HFFc6 (cell line): Measurements from ENCODE around the gene ARL4A. TPM values are rescaled to one million over a fixed set of nuclear protein-coding genes. Genes with fewer than 3 reads are reported as not detected.

Source experiments
- DNase-seq: peaks from one replicate; pipeline ENCODE4 v3.0.0-alpha.2; 2018
- H3K27ac Mint-ChIP-seq: 2 replicates; pipeline ENCODE4 v1.8.0; 2020; ENCODE audit warnings: mild to moderate bottlenecking, mixed read lengths
- H3K27me3 Mint-ChIP-seq: 2 replicates; pipeline ENCODE4 v1.8.0; 2021; ENCODE audit warnings: mild to moderate bottlenecking, moderate library complexity, mixed read lengths; ENCODE audit not compliant: insufficient read depth
- H3K36me3 Mint-ChIP-seq: 2 replicates; pipeline ENCODE4 v1.8.0; 2021; ENCODE audit warnings: low read depth, mixed read lengths
- H3K4me1 Mint-ChIP-seq: 2 replicates; pipeline ENCODE4 v1.8.0; 2020; ENCODE audit warnings: low read depth, mixed read lengths
- H3K4me3 Mint-ChIP-seq: 2 replicates; pipeline ENCODE4 v1.8.0; 2020; ENCODE audit warnings: mild to moderate bottlenecking, moderate library complexity, mixed read lengths
- H3K9me3 Mint-ChIP-seq: 2 replicates; pipeline ENCODE4 v1.8.0; 2020; ENCODE audit warnings: mild to moderate bottlenecking, mixed read lengths
- total RNA-seq, 6 experiments: library from RNA; stranded (reverse); fragmentation: NEBNext Ultra II Directional; extraction: Animal tissue kit (Norgen Biotek cat#: 25700); gene quantifications; 2 replicates in 1 of 6; 3 replicates in 5 of 6; pipeline ENCODE4 v1.2.3, GENCODE V29; 2021
- TF ChIP-seq, protein P1 (sequence below): fragments of 200-600 bp; sonication (generic); IDR thresholded peaks from 2 replicates; pipeline ENCODE4 v1.5.0; 2021; ENCODE audit warnings: antibody characterized with exemption, mild to moderate bottlenecking

Gene ARL4A
- total RNA-seq, 6 experiments from 2014 or later, result 12.5 to 15.5 (median 14.7) TPM

DNA sequence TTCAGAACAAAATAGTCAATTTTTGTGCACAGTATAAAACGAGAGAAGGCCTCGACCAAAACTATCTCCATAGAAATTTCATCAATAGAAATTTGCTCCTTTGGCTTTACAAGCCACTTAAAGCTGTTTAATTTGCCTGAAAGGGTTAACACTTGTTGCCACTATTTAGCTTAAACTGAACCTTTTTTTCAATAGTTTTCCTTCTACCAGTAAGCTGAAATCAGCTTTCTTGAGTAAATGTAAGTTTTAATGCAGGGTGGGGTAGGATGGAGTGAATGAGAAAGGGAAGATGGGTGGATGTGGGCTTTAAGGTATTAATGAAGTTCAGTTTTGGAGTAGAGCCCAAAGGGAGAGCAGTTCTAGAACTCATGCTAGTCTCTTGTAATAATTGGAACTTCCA, 39.5 kb downstream of the ARL4A start:
- Mint-ChIP-seq H3K4me1 (0 out of 2 replicates have a peak, but pooled peaks cover 5% of the 10 kb centered on the region), H3K27ac (no peak overlapping the region)
- TF ChIP-seq, protein P1, sequence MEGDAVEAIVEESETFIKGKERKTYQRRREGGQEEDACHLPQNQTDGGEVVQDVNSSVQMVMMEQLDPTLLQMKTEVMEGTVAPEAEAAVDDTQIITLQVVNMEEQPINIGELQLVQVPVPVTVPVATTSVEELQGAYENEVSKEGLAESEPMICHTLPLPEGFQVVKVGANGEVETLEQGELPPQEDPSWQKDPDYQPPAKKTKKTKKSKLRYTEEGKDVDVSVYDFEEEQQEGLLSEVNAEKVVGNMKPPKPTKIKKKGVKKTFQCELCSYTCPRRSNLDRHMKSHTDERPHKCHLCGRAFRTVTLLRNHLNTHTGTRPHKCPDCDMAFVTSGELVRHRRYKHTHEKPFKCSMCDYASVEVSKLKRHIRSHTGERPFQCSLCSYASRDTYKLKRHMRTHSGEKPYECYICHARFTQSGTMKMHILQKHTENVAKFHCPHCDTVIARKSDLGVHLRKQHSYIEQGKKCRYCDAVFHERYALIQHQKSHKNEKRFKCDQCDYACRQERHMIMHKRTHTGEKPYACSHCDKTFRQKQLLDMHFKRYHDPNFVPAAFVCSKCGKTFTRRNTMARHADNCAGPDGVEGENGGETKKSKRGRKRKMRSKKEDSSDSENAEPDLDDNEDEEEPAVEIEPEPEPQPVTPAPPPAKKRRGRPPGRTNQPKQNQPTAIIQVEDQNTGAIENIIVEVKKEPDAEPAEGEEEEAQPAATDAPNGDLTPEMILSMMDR, result no peak

DNA sequence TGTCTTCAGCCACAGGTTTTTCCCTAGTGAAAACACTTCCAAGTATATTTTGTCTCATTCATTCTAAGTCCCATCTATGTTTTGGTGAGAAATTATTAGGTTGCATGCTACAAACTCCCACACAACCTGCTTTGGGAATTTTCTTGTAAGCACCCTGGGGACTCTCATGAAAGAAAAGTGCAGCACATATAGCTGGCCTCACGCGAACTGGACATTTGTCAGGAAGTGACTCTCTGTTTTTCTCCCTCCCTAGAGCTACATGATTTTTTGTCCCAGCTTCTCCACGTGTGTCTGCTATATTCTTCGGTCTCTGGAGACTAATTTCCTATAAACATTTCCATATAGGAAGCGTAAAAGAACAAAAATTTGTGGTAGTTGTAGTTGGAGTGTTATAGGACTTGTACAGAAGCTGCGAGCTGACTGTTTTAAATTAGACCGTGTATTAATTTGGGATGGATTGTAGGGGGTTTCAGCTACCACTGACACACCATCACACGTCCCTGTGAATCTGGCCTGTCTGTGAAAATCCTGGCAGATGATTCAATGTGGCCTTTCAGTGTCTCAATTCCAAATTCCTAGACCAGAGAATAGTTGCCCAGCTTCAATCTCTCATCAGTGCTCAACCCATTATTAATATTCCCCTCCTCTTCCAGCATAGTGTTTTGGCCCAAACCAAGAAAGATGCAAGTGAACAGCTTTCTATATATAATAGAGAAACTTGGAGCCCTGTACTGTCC, 40.2 kb downstream of the ARL4A start:
- no peaks in the 10 kb centered on the region for H3K9me3 Mint-ChIP-seq
- H3K27ac Mint-ChIP-seq, result no peak overlapping the region
- TF ChIP-seq, protein P1, result no peak
- H3K4me3 Mint-ChIP-seq, result no peak overlapping the region
- 0 out of 2 replicates have a peak, but pooled peaks cover 5% of the 10 kb centered on the region for H3K4me1 Mint-ChIP-seq
- H3K36me3 Mint-ChIP-seq, result no peaks in the 10 kb centered on the region
- no peaks in the 10 kb centered on the region for H3K27me3 Mint-ChIP-seq
- DNase-seq, result no peak

More for the DNA sequence above, 39.5 kb downstream of the ARL4A start:
- H3K9me3 Mint-ChIP-seq, result no peaks in the 10 kb centered on the region
- no peak overlapping the region for H3K4me3 Mint-ChIP-seq
- no peaks in the 10 kb centered on the region for H3K27me3 Mint-ChIP-seq
- no peak for DNase-seq
- no peaks in the 10 kb centered on the region for H3K36me3 Mint-ChIP-seq

DNA sequence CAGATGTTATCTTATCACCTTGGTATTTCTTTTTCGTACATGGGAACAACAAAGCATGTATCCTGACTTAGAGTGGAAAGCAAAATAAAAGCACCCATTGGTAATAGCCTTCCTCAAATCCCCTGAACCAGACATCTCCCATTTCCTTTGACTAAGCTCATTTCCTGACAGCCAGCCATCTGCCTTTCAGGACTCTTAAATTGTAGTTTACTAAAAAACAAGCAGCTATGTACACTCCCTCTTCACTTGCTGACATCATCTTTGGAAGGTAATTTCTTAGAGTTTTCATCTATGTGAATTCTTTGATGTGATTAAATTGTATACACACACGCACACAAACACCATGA, 40.7 kb downstream of the ARL4A start:
- Mint-ChIP-seq H3K9me3 (no peaks in the 10 kb centered on the region), H3K27ac (no peak overlapping the region), H3K4me1 (0 out of 2 replicates have a peak, but pooled peaks cover 5% of the 10 kb centered on the region), H3K36me3 (no peaks in the 10 kb centered on the region), H3K4me3 (no peak overlapping the region), H3K27me3 (no peaks in the 10 kb centered on the region)
- DNase-seq, result no peak
- TF ChIP-seq, protein P1, result no peak

DNA sequence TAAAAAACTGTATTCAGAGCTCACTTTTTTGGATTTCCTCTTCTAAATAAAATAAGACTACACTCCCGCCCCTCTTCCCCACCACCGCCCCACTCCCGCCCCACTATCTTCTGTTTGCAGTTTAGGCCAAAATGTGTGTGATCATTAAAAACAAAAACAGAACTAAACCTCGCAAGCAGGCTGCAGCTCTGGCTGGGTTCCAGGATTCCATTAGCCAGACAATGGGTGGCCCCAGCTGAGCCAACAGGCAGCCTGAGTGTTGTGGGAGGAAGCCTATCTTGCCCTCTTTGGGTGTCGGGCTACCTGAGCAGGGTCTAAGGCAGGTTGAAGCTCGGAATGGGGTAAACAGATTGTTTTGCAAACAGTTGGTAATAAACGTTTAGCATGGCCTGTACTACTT, 41.7 kb downstream of the ARL4A start:
- Mint-ChIP-seq H3K27me3 (no peaks in the 10 kb centered on the region), H3K27ac (no peak overlapping the region), H3K9me3 (no peaks in the 10 kb centered on the region), H3K4me1 (0 out of 2 replicates have a peak, but pooled peaks cover 5% of the 10 kb centered on the region), H3K36me3 (no peaks in the 10 kb centered on the region), H3K4me3 (no peak overlapping the region)
- DNase-seq, result no peak
- TF ChIP-seq, protein P1, result no peak

DNA sequence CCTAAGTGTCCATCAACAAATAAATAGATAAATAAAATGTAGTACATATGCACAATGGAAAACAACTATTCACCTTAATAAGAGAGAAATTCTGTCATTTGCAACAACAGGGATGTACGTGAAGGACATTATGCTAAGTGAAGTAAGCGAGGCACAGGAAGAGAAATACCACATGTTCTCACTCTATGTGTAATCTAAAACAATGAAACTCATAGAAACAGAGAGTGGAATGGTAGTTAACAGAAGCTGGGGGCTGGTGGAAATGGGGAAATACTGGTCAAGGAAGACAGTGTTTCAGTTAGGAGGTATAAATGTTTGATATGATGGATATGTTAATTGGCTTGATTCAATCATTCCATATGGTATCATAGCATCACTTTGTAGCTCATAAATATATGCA, 43.1 kb downstream of the ARL4A start:
- TF ChIP-seq, protein P1, result no peak
- Mint-ChIP-seq H3K27ac (no peak overlapping the region), H3K4me1 (0 out of 2 replicates have a peak, but pooled peaks cover 5% of the 10 kb centered on the region), H3K27me3 (no peaks in the 10 kb centered on the region), H3K4me3 (no peak overlapping the region), H3K36me3 (no peaks in the 10 kb centered on the region), H3K9me3 (no peaks in the 10 kb centered on the region)
- DNase-seq, result no peak
